NCI-H1105 treated with DMSO at 0.1 percent for 48 hours (cell line): Measurements from ENCODE around the gene TJP1.
"Not testable (repeated sequence)": the region's sequence is repeated elsewhere in the genome, so short reads cannot be mapped to it uniquely, and the experiment has no call there.

ENCODE experiments used
- DNase-seq: peaks from one replicate; lab custom pipeline; 2025; lab: John Stamatoyannopoulos, UW

Gene TJP1

DNA sequence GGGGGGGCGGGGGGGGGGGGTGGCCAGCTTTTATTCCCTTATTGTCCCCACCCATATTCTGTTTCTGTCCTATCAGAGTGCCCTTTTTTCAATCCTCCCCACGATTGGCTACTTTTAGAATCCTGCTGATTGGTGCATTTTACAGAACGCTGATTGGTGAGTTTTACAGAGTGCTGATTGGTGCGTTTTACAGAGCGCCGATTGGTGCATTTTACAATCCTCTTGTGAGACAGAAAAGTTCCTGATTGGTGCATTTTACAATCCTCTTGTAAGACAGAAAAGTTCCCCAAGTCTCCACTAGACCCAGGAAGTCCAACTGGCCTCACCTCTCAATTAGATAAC lies 164.8 kb downstream of the TJP1 start:
- DNase-seq, result not testable (repeated sequence)

DNA sequence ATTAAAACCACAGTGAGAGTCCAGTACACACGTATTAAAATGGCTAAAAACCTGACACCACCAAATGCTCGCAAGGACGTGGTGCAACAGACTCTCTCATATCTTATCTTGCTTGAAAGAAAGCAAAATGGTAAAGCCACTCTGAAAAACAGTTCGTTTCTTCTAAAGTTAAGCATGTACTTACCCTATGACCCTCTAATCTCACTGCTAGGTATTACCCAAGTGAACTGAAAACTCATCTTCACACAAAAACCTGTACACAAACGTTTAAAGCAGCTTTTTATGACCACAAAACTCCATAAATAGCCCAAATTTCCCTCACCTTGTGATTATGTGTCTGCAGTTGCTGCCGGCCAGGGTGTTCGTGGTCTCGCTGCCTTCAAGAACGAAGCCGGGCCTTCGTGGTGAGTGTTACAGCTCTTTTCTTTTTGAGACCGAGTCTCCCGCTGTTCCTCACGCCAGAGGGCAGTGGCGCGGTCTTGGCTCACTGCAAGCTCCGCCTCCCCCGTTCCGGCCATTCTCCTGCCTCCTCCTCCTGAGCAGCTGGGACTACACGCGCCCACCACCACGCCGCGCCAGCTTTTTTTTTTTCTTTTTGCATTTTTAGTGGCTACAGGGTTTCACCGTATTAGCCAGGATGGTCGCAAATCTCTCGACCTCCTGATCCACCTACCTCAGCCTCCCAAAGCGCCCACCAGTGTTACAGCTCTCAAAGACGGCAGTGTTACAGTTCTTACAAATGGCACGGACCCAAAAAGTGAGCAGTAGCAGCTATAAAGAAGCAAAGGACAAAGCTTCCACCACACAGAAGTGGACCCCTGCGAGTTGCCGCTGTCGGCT lies 165.4 kb downstream of the TJP1 start:
- no peak for DNase-seq

DNA sequence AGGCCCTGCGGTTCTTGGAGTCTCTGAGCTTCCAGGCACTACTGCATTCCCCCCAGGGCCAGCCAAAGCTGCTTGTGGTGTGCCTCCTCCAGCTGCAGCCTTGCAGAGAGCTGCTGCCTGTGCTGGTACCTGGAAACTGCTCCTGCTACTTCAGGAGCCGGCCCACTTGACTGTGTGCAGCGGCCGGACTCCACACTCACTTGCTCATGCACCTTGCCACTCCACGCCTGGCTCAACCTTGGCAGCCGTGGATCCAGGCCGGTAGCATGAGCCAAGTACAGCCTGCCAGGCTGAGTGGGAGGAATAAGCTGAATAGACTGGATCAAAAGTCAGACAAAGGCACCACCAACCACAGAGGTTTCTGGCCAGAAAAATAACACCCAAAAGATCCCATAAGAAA lies 169.7 kb downstream of the TJP1 start:
- no peak for DNase-seq

DNA sequence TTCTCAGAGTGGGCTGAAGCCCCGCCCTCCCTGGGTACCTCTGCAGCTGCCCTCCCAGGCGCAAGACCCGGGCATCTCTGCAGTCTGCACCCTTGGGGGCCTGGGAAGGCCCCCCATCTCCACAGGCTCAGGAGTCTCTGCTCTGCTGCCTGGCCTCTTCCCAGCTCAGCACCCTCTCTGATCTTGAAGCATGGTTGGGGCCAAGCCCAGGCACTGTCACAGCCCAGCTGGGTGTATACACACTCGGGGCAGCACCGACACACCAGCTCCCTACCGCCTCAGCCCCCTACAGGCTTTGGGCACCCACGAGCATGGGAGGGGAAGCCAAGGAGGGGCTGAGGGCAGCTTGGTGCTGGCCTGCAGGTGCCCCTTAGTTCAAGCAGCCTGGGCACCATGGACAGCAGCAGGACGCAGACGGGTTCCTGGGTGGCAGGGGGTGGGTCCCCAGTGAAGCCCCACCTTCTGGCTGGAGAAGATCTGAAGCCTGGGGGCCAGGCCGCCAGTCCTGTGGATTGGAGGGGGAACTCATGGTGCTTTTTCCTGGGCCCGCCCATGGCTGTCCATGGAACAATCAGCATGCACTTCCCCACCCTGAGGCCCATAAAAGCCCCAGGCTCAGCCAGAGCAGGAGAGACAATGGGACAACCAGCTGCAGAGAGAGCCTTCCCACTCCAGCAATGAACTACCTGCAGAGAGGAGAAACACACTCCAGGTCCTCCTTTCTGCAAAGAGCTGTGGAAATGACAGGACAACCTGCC lies 170.6 kb downstream of the TJP1 start:
- no peak for DNase-seq
